HG02870 (cell line): Measurements from ENCODE around the gene SMG9.

ENCODE experiments used
- ATAC-seq: cut with Tn5 transposase; IDR thresholded peaks from one replicate; pipeline ENCODE4 v1.9.1; 2021; ENCODE audit warnings: mild to moderate bottlenecking, moderate library complexity; ENCODE audit not compliant: unreplicated experiment

Gene SMG9

GRCh38 chr19:43754503-43755255 is at the start of gene SMG9:
Gene SMG9 (minus strand): TSS chr19:43754962. CDS start chr19:43750741, 4,221 bp downstream.
- ATAC-seq, result peak; percentile 50

GRCh38 chr19:43804432-43804831 is 49.7 kb upstream of the SMG9 start:
- ATAC-seq, result no peak

GRCh38 chr19:43802216-43802951 is 47.6 kb upstream of the SMG9 start, which contains the start of gene LYPD5:
Gene LYPD5 (minus strand): TSS chr19:43802447. CDS start chr19:43802380, 67 bp downstream.
- no peak for ATAC-seq

GRCh38 chr19:43799502-43800142 is 44.9 kb upstream of the SMG9 start:
- ATAC-seq, result no peak

GRCh38 chr19:43798546-43799409 is 44.0 kb upstream of the SMG9 start:
- no peak for ATAC-seq

GRCh38 chr19:43798026-43798545 is 43.3 kb upstream of the SMG9 start:
- no peak for ATAC-seq

- no peak for ATAC-seq
These were observed 42.8 kb upstream of the SMG9 start for GRCh38 chr19:43797556-43797955.

- ATAC-seq, result no peak
These were observed 42.4 kb upstream of the SMG9 start for GRCh38 chr19:43797118-43797517.

- no peak for ATAC-seq
These were observed 35.8 kb upstream of the SMG9 start for GRCh38 chr19:43790587-43790986.

- ATAC-seq, result no peak
These were observed 34.3 kb upstream of the SMG9 start for GRCh38 chr19:43789029-43789428.

- ATAC-seq, result no peak
These were observed 31.9 kb upstream of the SMG9 start for GRCh38 chr19:43786665-43787064.

- ATAC-seq, result no peak
These were observed 30.4 kb upstream of the SMG9 start for GRCh38 chr19:43784981-43785808.

- ATAC-seq, result no peak
These were observed 29.6 kb upstream of the SMG9 start for GRCh38 chr19:43784241-43784980.

GRCh38 chr19:43783636-43784035 is 28.9 kb upstream of the SMG9 start:
- ATAC-seq, result no peak

GRCh38 chr19:43782689-43783231 is 28.0 kb upstream of the SMG9 start:
- no peak for ATAC-seq

GRCh38 chr19:43782311-43782660 is 27.5 kb upstream of the SMG9 start:
- ATAC-seq, result no peak

- ATAC-seq, result no peak
These were observed 27.0 kb upstream of the SMG9 start for GRCh38 chr19:43781630-43782310.
